K562 (cell line): ENCODE measurements around the gene FRMPD4. TPM values are rescaled to one million over a fixed set of nuclear protein-coding genes. Genes with fewer than 3 reads are reported as not detected.

Source experiments
- ATAC-seq: fragments of 200-7000 bp; cut with Tn5 transposase; 3 replicates; pipeline ENCODE4 v1.9.1; 2020; ENCODE audit warnings: moderate library complexity
- BruUV-seq: library from RNA; stranded (reverse); fragments of 400-500 nt; replicated peaks from 2 replicates; lab custom pipeline; 2021; lab: Mats Ljungman, UMichigan
- CTCF ChIA-PET: fragments of 300-600 bp; formaldehyde crosslinking; extraction: SDS; loops from one replicate; lab custom pipeline; 2021; ENCODE audit warnings: low intra/inter-chr PET ratio; lab: Yijun Ruan, JAX
- POLR2A ChIA-PET: fragments of 300-600, 350-650 bp; sonication (Branson Sonifier 250); formaldehyde crosslinking; extraction: SDS; loops from one replicate; lab custom pipeline; 2021; ENCODE audit warnings: antibody characterized with exemption, inconsistent platforms; lab: Yijun Ruan, JAX
- DNase-seq, 4 experiments: peaks; one replicate each; pipeline versions ENCODE4 v3.0.0 to v3.0.0-alpha.2; 2011 to 2018; ENCODE audit warnings: low spot score in 3 of 4, mixed read lengths in 3 of 4; ENCODE audit errors: extremely low read depth in 1 of 4
- FAIRE-seq: peaks from 2 replicates; lab custom pipeline; 2011; peaks lifted over from hg19 to GRCh38; lab: Jason Lieb, UNC
- H2AFZ ChIP-seq: 2 replicates; pipeline ENCODE4 v1.6.0; 2011; ENCODE audit warnings: low read depth, low read length, control low read depth, inconsistent platforms
- H3K27ac ChIP-seq: fragments of 200-600 bp; 3 replicates; pipeline ENCODE4 v1.8.0; 2011; ENCODE audit warnings: low read depth, mild to moderate bottlenecking, control low read depth, inconsistent platforms, low read length, moderate library complexity, mixed read lengths; ENCODE audit errors: extremely low read depth
- H3K27me3 ChIP-seq, 2 experiments: fragments of 300-600 bp in 1 of 2; 2 replicates in 1 of 2; 3 replicates in 1 of 2; pipeline versions ENCODE4 v1.6.0 to v1.8.0; 2011; ENCODE audit warnings: inconsistent platforms in 2 of 2, low read length in 2 of 2, mild to moderate bottlenecking in 1 of 2, mixed read lengths in 1 of 2, moderate library complexity in 1 of 2; ENCODE audit not compliant: control insufficient read depth in 2 of 2, insufficient read depth in 2 of 2
- H3K36me3 ChIP-seq: fragments of 300-600 bp; 3 replicates; pipeline ENCODE4 v1.8.0; 2011; ENCODE audit warnings: mild to moderate bottlenecking, low read length, inconsistent platforms; ENCODE audit not compliant: control insufficient read depth, insufficient read depth
- H3K4me1 ChIP-seq, 2 experiments: fragments of 200-600 bp in 1 of 2; replicated peaks in 1 of 2; 2 replicates in 1 of 2; 3 replicates in 1 of 2; pipeline versions ENCODE4 v1.5.1 to v1.8.0; 2011; ENCODE audit warnings: inconsistent platforms in 2 of 2, low read length in 2 of 2, mild to moderate bottlenecking in 1 of 2, mixed read lengths in 1 of 2, moderate library complexity in 1 of 2; ENCODE audit not compliant: control insufficient read depth in 2 of 2, insufficient read depth in 2 of 2
- H3K4me2 ChIP-seq: 2 replicates; pipeline ENCODE4 v1.6.1; 2011; ENCODE audit warnings: low read length, control low read depth, inconsistent platforms, mixed read lengths; ENCODE audit not compliant: insufficient read depth
- H3K4me3 ChIP-seq: fragments of 200-600 bp; sonication (generic), shearing (Covaris generic); 2 replicates; pipeline ENCODE4 v1.5.1; 2016; ENCODE audit warnings: control low read depth, inconsistent platforms
- H3K79me2 ChIP-seq: fragments of 200-600 bp; 3 replicates; pipeline ENCODE4 v1.8.0; 2011; ENCODE audit warnings: low read length, inconsistent platforms; ENCODE audit not compliant: control insufficient read depth, insufficient read depth
- H3K9ac ChIP-seq, 2 experiments: 2 replicates each; pipeline versions ENCODE4 v1.6.0 to v1.6.1; 2011; ENCODE audit warnings: low read depth in 2 of 2, low read length in 2 of 2, control low read depth in 1 of 2, inconsistent platforms in 1 of 2, mild to moderate bottlenecking in 1 of 2, mixed read lengths in 1 of 2; ENCODE audit not compliant: insufficient read depth in 1 of 2
- H3K9me1 ChIP-seq: one replicate; pipeline ENCODE4 v1.6.0; 2011; ENCODE audit warnings: inconsistent platforms, mild to moderate bottlenecking, low read length, moderate library complexity; ENCODE audit not compliant: control insufficient read depth, insufficient read depth
- H3K9me3 ChIP-seq: replicated peaks from 2 replicates; pipeline ENCODE4 v1.5.1; 2011; ENCODE audit warnings: low read depth, low read length, inconsistent platforms; ENCODE audit not compliant: control insufficient read depth, insufficient read depth
- H4K20me1 ChIP-seq: replicated peaks from 2 replicates; pipeline ENCODE4 v1.6.1; 2011; ENCODE audit warnings: low read length, inconsistent platforms, mixed read lengths; ENCODE audit not compliant: control insufficient read depth, insufficient read depth
- CGGBP1 ChIP-seq: fragments of 250-450 bp; sonication (Bioruptor Pico); IDR thresholded peaks from 2 replicates; pipeline ENCODE4 v1.9.0; 2021; ENCODE audit warnings: mild to moderate bottlenecking
- CHCHD3 ChIP-seq: fragments of 250-450 bp; sonication (Bioruptor Pico); IDR thresholded peaks from 2 replicates; pipeline ENCODE4 v2.1.2; 2022; ENCODE audit warnings: mild to moderate bottlenecking
- CHD1 ChIP-seq: fragments of 200-600 bp; sonication (generic); IDR thresholded peaks from one replicate; pipeline ENCODE4 v1.6.1; 2012; ENCODE audit warnings: mild to moderate bottlenecking, moderate library complexity, low read length, inconsistent platforms
- CREB3 ChIP-seq: fragments of 450-650 bp; conservative IDR thresholded peaks from 2 replicates; pipeline ENCODE4 v1.6.1; 2016; ENCODE audit warnings: missing genetic modification characterization, low read depth, mild to moderate bottlenecking, missing compliant biosample characterization, moderate library complexity
- GATAD2B ChIP-seq: fragments of 450-650 bp; IDR thresholded peaks from 2 replicates; pipeline ENCODE4 v1.6.1; 2017; ENCODE audit warnings: mild to moderate bottlenecking, borderline replicate concordance
- MEF2A ChIP-seq: IDR thresholded peaks from 2 replicates; pipeline ENCODE4 v1.6.1; 2011; ENCODE audit warnings: low read depth, mild to moderate bottlenecking, low read length, moderate library complexity; ENCODE audit not compliant: control insufficient read depth
- MYBL2 ChIP-seq, 2 experiments: fragments of 450-650 bp in 1 of 2; sonication (generic) in 1 of 2; formaldehyde crosslinking in 1 of 2; IDR thresholded peaks; 2 replicates each; pipeline versions ENCODE4 v1.6.1 to v1.8.1; 2017 to 2022; ENCODE audit warnings: borderline replicate concordance in 1 of 2, inconsistent platforms in 1 of 2, low read depth in 1 of 2, mild to moderate bottlenecking in 1 of 2, missing genetic modification reagents in 1 of 2, moderate library complexity in 1 of 2
- NCOA2 ChIP-seq, 2 experiments: fragments of 450-650 bp; IDR thresholded peaks; 2 replicates each; pipeline ENCODE4 v1.6.1; 2018; ENCODE audit warnings: mild to moderate bottlenecking in 2 of 2, moderate library complexity in 1 of 2; ENCODE audit not compliant: partially characterized antibody in 2 of 2
- NFATC3 ChIP-seq: fragments of 450-650 bp; IDR thresholded peaks from 2 replicates; pipeline ENCODE4 v1.6.1; 2017; ENCODE audit warnings: mild to moderate bottlenecking
- PCBP1 ChIP-seq: fragments of 200-400 bp; formaldehyde crosslinking; IDR thresholded peaks from 2 replicates; pipeline ENCODE4 v1.6.1; 2018; ENCODE audit warnings: mild to moderate bottlenecking, low read depth, low read length; ENCODE audit not compliant: poor library complexity, severe bottlenecking
- POLR2B ChIP-seq: fragments of 450-650 bp; IDR thresholded peaks from 2 replicates; pipeline ENCODE4 v1.6.1; 2018; ENCODE audit warnings: low read depth; ENCODE audit not compliant: partially characterized antibody
- RNF2 ChIP-seq: sonication (generic); IDR thresholded peaks from 2 replicates; pipeline ENCODE4 v1.6.1; 2016
- SIN3A ChIP-seq, 2 experiments: fragments of 150-350 bp in 1 of 2; IDR thresholded peaks; 2 replicates each; pipeline ENCODE4 v1.6.1; 2011 to 2016; ENCODE audit warnings: borderline replicate concordance in 2 of 2, low read depth in 2 of 2, low read length in 2 of 2, mild to moderate bottlenecking in 2 of 2, moderate library complexity in 2 of 2; ENCODE audit not compliant: control insufficient read depth in 1 of 2
- SPI1 ChIP-seq: IDR thresholded peaks from 2 replicates; pipeline ENCODE4 v1.6.1; 2011; ENCODE audit warnings: low read depth, low read length, control low read depth, borderline replicate concordance
- ZEB2 ChIP-seq: fragments of 450-650 bp; IDR thresholded peaks from 2 replicates; pipeline ENCODE4 v1.6.1; 2016
- ZFP30 ChIP-seq: fragments of 250-450 bp; sonication (Bioruptor Pico); IDR thresholded peaks from 2 replicates; pipeline ENCODE4 v1.8.0; 2022; ENCODE audit warnings: moderate library complexity, mild to moderate bottlenecking, inconsistent platforms, borderline replicate concordance
- ZNF124 ChIP-seq: sonication (generic); formaldehyde crosslinking; IDR thresholded peaks from 2 replicates; pipeline ENCODE4 v1.8.1; 2022; ENCODE audit warnings: missing genetic modification reagents
- ZNF232 ChIP-seq: sonication (generic); formaldehyde crosslinking; IDR thresholded peaks from 2 replicates; pipeline ENCODE4 v1.8.0; 2022; ENCODE audit warnings: mild to moderate bottlenecking, missing genetic modification reagents
- WGBS: fragments of 100-300 bp; shearing (Covaris generic); methylation state at CpG from one replicate; pipeline ENCODE4 v1.1.6; 2016; ENCODE audit warnings: low coverage, mixed read lengths; ENCODE audit not compliant: insufficient coverage; ENCODE audit errors: missing lambda C conversion rate; 5-methylcytosine and 5-hydroxymethylcytosine counted together
- in situ Hi-C: fragments of 300-500 bp; cut with MboI; formaldehyde crosslinking; loops from 4 replicates; pipeline ENCODE4 v1.15.0; 2018; ENCODE audit warnings: inconsistent platforms, mixed read lengths
- intact Hi-C: fragments of 100-400 bp; cut with micrococcal nuclease; formaldehyde crosslinking; loops from 2 replicates; pipeline ENCODE4 v1.14.2; 2022
- polyA plus RNA-seq, 8 experiments: library from polyadenylated mRNA; depleted of rRNA in 4 of 8; stranded (reverse) in 5 of 8; unstranded in 3 of 8; fragments of >200 nt; fragmentation: Nextera tagmentation in 2 of 8; fragmentation: Illumina TruSeq in 1 of 8; extraction: Ambion mirVana in 2 of 8; extraction: Trizol in 1 of 8; gene quantifications; 2 replicates each; pipeline versions ENCODE4 v1.2.1 to v1.2.3, GENCODE V29; 2011 to 2014; ENCODE audit warnings: inconsistent platforms in 1 of 8, missing spikeins in 1 of 8
- total RNA-seq, 7 experiments: library from RNA; depleted of rRNA in 6 of 7; stranded (reverse); fragments of >200 nt in 6 of 7; fragmentation: Illumina TruSeq in 2 of 7; extraction: Trizol in 2 of 7; gene quantifications; 2 replicates each; pipeline versions ENCODE4 v1.2.1 to v1.2.3, GENCODE V29; 2011 to 2021; ENCODE audit warnings: low replicate concordance in 1 of 7
- TF ChIP-seq, protein P1 (sequence below): fragments of 450-650 bp; formaldehyde crosslinking; conservative IDR thresholded peaks from 2 replicates; pipeline ENCODE4 v1.4.0; 2022; ENCODE audit warnings: mild to moderate bottlenecking, missing genetic modification characterization

Gene FRMPD4
- total and polyA plus RNA-seq, 9 of the 15 experiments (the other 6 are each of a cell fraction or from before 2014, with no cell fraction given): not detected

GRCh38 chrX:12322031-12322430 lies 183.8 kb downstream of the FRMPD4 start (continued):
- TF ChIP-seq ZNF124 (CRISPR knock-in tag) (no peak), CHCHD3 (no peak), MEF2A (no peak), RNF2 (no peak), CGGBP1 (no peak), PCBP1 (no peak)

GRCh38 chrX:12325171-12325570 lies 186.9 kb downstream of the FRMPD4 start:
- FAIRE-seq: no peak
- TF ChIP-seq ZFP30 (CRISPR knock-in tag) (no peak), POLR2B (no peak), ZEB2 (no peak), GATAD2B (no peak), SPI1 (no peak), NFATC3 (no peak), CREB3 (no peak), CHD1 (no peak), NCOA2 (IDR thresholded peaks at IDR 0.05; ENCODE audit: partially characterized antibody in 2 of 2) (no peak), ZNF232 (CRISPR knock-in tag) (no peak), SIN3A (IDR thresholded peaks at IDR 0.05; ENCODE audit: borderline replicate concordance in 2 of 2, control insufficient read depth in 1 of 2, low read depth in 2 of 2, low read length in 2 of 2) (no peak), MYBL2 (IDR thresholded peaks at IDR 0.05; ENCODE audit: low read depth) (no peak), MYBL2 (CRISPR knock-in tag; IDR thresholded peaks at IDR 0.05; ENCODE audit: borderline replicate concordance) (no peak)
- TF ChIP-seq, protein P1, sequence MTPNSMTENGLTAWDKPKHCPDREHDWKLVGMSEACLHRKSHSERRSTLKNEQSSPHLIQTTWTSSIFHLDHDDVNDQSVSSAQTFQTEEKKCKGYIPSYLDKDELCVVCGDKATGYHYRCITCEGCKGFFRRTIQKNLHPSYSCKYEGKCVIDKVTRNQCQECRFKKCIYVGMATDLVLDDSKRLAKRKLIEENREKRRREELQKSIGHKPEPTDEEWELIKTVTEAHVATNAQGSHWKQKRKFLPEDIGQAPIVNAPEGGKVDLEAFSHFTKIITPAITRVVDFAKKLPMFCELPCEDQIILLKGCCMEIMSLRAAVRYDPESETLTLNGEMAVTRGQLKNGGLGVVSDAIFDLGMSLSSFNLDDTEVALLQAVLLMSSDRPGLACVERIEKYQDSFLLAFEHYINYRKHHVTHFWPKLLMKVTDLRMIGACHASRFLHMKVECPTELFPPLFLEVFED: no peak

More at GRCh38 chrX:12325171-12325570, 186.9 kb downstream of the FRMPD4 start:
- Histone ChIP-seq H3K27me3 (no peaks in the 10 kb centered on the region), H3K4me1 (no peaks in the 10 kb centered on the region), H3K4me2 (no peak overlapping the region), H3K9ac (no peak overlapping the region), H3K4me3 (no peak overlapping the region), H3K27ac (no peak overlapping the region), H2AFZ (no peak overlapping the region), H3K36me3 (no peaks in the 10 kb centered on the region), H3K9me1 (no peaks in the 10 kb centered on the region), H3K79me2 (no peaks in the 10 kb centered on the region), H3K9me3 (no peaks in the 10 kb centered on the region), H4K20me1 (no peaks in the 10 kb centered on the region)
- in situ Hi-C loops (no loop called here), intact Hi-C loops (no loop called here)
- ChIA-PET CTCF (no interaction called here), POLR2A (no interaction called here)
- no peak for DNase-seq
- BruUV-seq: no TSS peak
- no peak for ATAC-seq
- 8% methylated on average over 2 of the region's 2 CpGs for WGBS
